GM21367 (cell line): ENCODE data around the gene PIK3R5.
A peak's percentile ranks its signal among the peaks of the same experiment; 100 is the strongest.

ENCODE experiments used
- ATAC-seq: cut with Tn5 transposase; IDR thresholded peaks from one replicate; pipeline ENCODE4 v1.9.1; 2021; ENCODE audit not compliant: unreplicated experiment

PIK3R5 gene

GRCh38 chr17:8928347-8928746 is 37.2 kb downstream of the PIK3R5 start:
- no peak for ATAC-seq

DNA sequence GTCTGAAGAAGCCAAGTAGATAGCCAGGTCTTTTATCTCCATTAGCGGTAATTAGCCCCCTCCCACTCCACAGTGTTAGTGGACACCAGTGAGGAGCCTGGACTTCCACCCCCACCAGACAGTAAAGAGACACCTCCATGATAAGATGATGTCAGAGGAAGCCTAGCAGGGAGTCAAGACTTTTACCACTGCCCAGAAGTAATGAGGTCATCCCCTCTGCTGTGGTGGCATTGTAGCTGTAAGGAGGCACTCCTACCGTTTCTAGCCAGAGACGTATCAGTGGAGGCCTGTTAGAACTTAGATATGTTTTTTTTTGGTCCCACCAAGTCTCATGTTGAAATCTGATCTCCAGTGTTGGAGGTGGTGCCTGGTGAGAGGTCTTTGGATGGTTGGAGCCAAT is 38.1 kb downstream of the PIK3R5 start:
- no peak for ATAC-seq

GRCh38 chr17:8925808-8926207 is 39.7 kb downstream of the PIK3R5 start:
- no peak for ATAC-seq

- ATAC-seq, result no peak
Observed at GRCh38 chr17:8925141-8925540, 40.4 kb downstream of the PIK3R5 start.

DNA sequence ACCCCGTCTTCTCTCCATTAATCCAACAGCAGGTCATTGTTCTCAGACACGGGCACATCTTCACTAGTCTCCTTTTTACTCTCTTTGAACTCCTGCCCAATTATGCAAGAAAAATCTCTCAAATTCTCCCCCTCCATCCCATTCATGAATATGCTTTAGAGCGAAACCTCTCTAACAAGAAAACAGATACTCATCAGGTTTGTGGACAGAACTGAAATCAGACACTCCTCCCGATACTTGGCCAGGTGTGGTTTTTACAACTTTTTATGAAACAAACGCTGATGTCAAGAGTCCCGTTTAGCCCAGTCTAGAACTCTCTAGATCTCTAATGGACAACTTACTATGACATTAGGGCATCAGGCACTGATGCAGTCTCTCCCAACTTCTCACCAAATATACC is 40.9 kb downstream of the PIK3R5 start:
- ATAC-seq, result peak; percentile 66

GRCh38 chr17:8923762-8924161 is 41.7 kb downstream of the PIK3R5 start:
- no peak for ATAC-seq

DNA sequence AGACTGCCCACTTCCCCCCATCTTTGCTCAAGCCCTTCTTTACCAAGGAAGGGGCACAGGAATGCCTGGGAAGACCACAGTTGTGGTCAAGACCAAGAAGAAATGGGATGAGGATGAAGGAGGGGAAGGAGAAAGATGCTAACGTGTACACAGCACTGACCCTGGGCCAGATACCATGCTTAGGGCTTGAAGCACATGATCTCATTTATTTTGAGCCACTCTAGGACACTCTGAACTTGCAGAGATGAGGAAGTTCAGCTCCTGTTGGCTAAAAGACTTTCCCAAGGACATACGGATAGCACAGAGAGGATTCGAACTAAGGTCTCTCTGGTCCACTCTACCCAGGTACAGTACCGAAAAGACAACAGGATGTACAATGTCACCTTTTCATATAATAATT is 42.6 kb downstream of the PIK3R5 start:
- ATAC-seq, result no peak

GRCh38 chr17:8922451-8922850 is 43.1 kb downstream of the PIK3R5 start:
- no peak for ATAC-seq

- ATAC-seq, result no peak
Observed at GRCh38 chr17:8921147-8921546, 44.4 kb downstream of the PIK3R5 start.

- ATAC-seq, result no peak
Observed at GRCh38 chr17:8918807-8919465, 46.6 kb downstream of the PIK3R5 start.

- no peak for ATAC-seq
Observed at GRCh38 chr17:8916466-8916865, 49.0 kb downstream of the PIK3R5 start.

GRCh38 chr17:8914554-8914953 is 51.0 kb downstream of the PIK3R5 start:
- no peak for ATAC-seq

- no peak for ATAC-seq
Observed at GRCh38 chr17:8913879-8914278, 51.6 kb downstream of the PIK3R5 start.

GRCh38 chr17:8913091-8913490 is 52.4 kb downstream of the PIK3R5 start:
- no peak for ATAC-seq

- ATAC-seq, result no peak
Observed at GRCh38 chr17:8912084-8912981, 53.2 kb downstream of the PIK3R5 start.

GRCh38 chr17:8910969-8911604 is 54.4 kb downstream of the PIK3R5 start:
- ATAC-seq, result no peak

GRCh38 chr17:8909586-8910270 is 55.8 kb downstream of the PIK3R5 start:
- no peak for ATAC-seq

DNA sequence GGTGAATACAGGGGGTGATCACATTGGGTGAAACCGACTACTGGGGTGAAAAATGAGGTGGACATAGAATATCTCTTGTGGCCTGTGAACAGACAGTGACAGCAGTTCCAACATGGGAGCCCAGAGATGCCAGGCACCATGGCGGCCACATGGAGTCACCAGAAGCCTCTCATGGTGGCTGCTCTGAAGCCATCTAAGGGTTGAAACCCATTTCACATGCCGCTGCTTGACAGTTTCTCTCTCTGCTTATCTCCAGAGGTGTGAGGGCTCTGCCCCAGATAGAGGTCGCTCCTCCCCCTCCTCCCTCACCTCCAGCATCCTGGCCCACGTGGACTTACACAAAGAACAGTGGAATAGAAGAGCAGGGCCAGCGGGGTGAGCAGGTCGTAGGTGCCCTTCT is 60.2 kb downstream of the PIK3R5 start:
- no peak for ATAC-seq

GRCh38 chr17:8904686-8905085 is 60.8 kb downstream of the PIK3R5 start:
- no peak for ATAC-seq

GRCh38 chr17:8904201-8904600 is 61.3 kb downstream of the PIK3R5 start:
- ATAC-seq, result no peak
